HepG2 (cell line): Measurements from ENCODE around the gene IL12A. TPM values are rescaled to one million over a fixed set of nuclear protein-coding genes. Genes with fewer than 3 reads are reported as not detected.
A peak's percentile ranks its signal among the peaks of the same experiment; 100 is the strongest.

ENCODE experiments used
- ATAC-seq: fragments of 200-7000 bp; cut with Tn5 transposase; 3 replicates; pipeline ENCODE4 v1.9.1; 2020; ENCODE audit warnings: mild to moderate bottlenecking, moderate library complexity
- BruUV-seq: library from RNA; stranded (reverse); fragments of 400-500 nt; replicated peaks from 2 replicates; lab custom pipeline; 2021; lab: Mats Ljungman, UMichigan
- CTCF ChIA-PET: fragments of 300-600 bp; formaldehyde crosslinking; extraction: SDS; loops from one replicate; lab custom pipeline; 2021; ENCODE audit warnings: low total read pairs, inconsistent platforms, low intra/inter-chr PET ratio; lab: Yijun Ruan, JAX
- POLR2A ChIA-PET: fragments of 350-600 bp; sonication (Branson Sonifier 250); formaldehyde crosslinking; loops from one replicate; lab custom pipeline; 2020; ENCODE audit warnings: antibody characterized with exemption, inconsistent platforms; lab: Yijun Ruan, JAX
- DNase-seq: peaks from one replicate; pipeline ENCODE4 v3.0.0-alpha.2; 2015; ENCODE audit warnings: low spot score
- FAIRE-seq: peaks from 3 replicates; lab custom pipeline; 2011; peaks lifted over from hg19 to GRCh38; lab: Jason Lieb, UNC
- H2AFZ ChIP-seq: one replicate; pipeline ENCODE4 v1.6.1; 2011; ENCODE audit warnings: low read length, inconsistent platforms
- H3K27ac ChIP-seq: fragments of 300-600 bp; 3 replicates; pipeline ENCODE4 v1.8.0; 2011; ENCODE audit warnings: mixed run types, mild to moderate bottlenecking, mixed read lengths, low read length, inconsistent platforms; ENCODE audit not compliant: insufficient read depth; ENCODE audit errors: extremely low read length
- H3K27me3 ChIP-seq, 2 experiments: fragments of 200-600 bp in 1 of 2; 2 replicates in 1 of 2; 3 replicates in 1 of 2; pipeline versions ENCODE4 v1.6.0 to v1.8.0; 2011; ENCODE audit warnings: low read length in 2 of 2, mild to moderate bottlenecking in 2 of 2, moderate library complexity in 2 of 2, inconsistent platforms in 1 of 2; ENCODE audit not compliant: insufficient read depth in 2 of 2, control insufficient read depth in 1 of 2
- H3K36me3 ChIP-seq, 2 experiments: fragments of 200-600 bp in 1 of 2; replicated peaks in 1 of 2; 2 replicates in 1 of 2; 3 replicates in 1 of 2; pipeline versions ENCODE4 v1.5.1 to v1.8.0; 2011; ENCODE audit warnings: low read length in 2 of 2, inconsistent platforms in 1 of 2; ENCODE audit not compliant: insufficient read depth in 2 of 2, control insufficient read depth in 1 of 2
- H3K4me1 ChIP-seq: 2 replicates; pipeline ENCODE4 v1.5.1; 2012; ENCODE audit warnings: low read length, inconsistent platforms; ENCODE audit not compliant: insufficient read depth
- H3K4me2 ChIP-seq: 2 replicates; pipeline ENCODE4 v1.6.0; 2011; ENCODE audit warnings: low read depth, low read length, inconsistent platforms
- H3K4me3 ChIP-seq, 3 experiments: fragments of 200-600 bp in 1 of 3; sonication (generic), shearing (Covaris generic) in 1 of 3; replicated peaks in 1 of 3; 2 replicates each; pipeline ENCODE4 v1.5.1; 2011 to 2016; ENCODE audit warnings: low read length in 3 of 3, inconsistent platforms in 2 of 3, low read depth in 2 of 3, mild to moderate bottlenecking in 2 of 3, control low read depth in 1 of 3, mixed read lengths in 1 of 3; ENCODE audit not compliant: insufficient read depth in 1 of 3
- H3K79me2 ChIP-seq: one replicate; pipeline ENCODE4 v1.6.1; 2011; ENCODE audit warnings: low read length, inconsistent platforms; ENCODE audit not compliant: insufficient read depth
- H3K9ac ChIP-seq: 2 replicates; pipeline ENCODE4 v1.6.0; 2011; ENCODE audit warnings: mild to moderate bottlenecking, low read depth, low read length, inconsistent platforms; ENCODE audit not compliant: insufficient read depth
- H3K9me3 ChIP-seq: 2 replicates; pipeline ENCODE4 v1.5.1; 2012; ENCODE audit warnings: mild to moderate bottlenecking, low read length
- H4K20me1 ChIP-seq: 2 replicates; pipeline ENCODE4 v1.6.0; 2011; ENCODE audit warnings: inconsistent platforms, mild to moderate bottlenecking, low read length, moderate library complexity; ENCODE audit not compliant: insufficient read depth
- ARID3A ChIP-seq: IDR thresholded peaks from 2 replicates; pipeline ENCODE4 v1.6.1; 2012; ENCODE audit warnings: low read depth, low read length, improper control_type of control experiment
- CEBPB ChIP-seq: IDR thresholded peaks from 2 replicates; pipeline ENCODE4 v1.6.1; 2011; ENCODE audit warnings: low read depth, low read length, improper control_type of control experiment, borderline replicate concordance
- DPF2 ChIP-seq: sonication (generic); formaldehyde crosslinking; IDR thresholded peaks from 2 replicates; pipeline ENCODE4 v1.4.0; 2020; ENCODE audit warnings: mild to moderate bottlenecking, low read depth, missing genetic modification reagents, borderline replicate concordance
- NR2F6 ChIP-seq, 2 experiments: IDR thresholded peaks; 2 replicates each; pipeline ENCODE4 v1.6.1; 2016; ENCODE audit warnings: antibody characterized with exemption in 1 of 2, mild to moderate bottlenecking in 1 of 2
- RFXANK ChIP-seq: IDR thresholded peaks from 2 replicates; pipeline ENCODE4 v1.6.1; 2016
- RXRB ChIP-seq: IDR thresholded peaks from 2 replicates; pipeline ENCODE4 v1.6.1; 2016; ENCODE audit warnings: borderline replicate concordance, missing genetic modification reagents, missing compliant biosample characterization
- SMC3 ChIP-seq: IDR thresholded peaks from 2 replicates; pipeline ENCODE4 v1.6.1; 2011; ENCODE audit warnings: low read length, improper control_type of control experiment
- ZMYM4 ChIP-seq: sonication (generic); formaldehyde crosslinking; IDR thresholded peaks from 2 replicates; pipeline ENCODE4 v1.8.1; 2023; ENCODE audit warnings: mild to moderate bottlenecking, missing genetic modification reagents
- ZNF543 ChIP-seq: sonication (generic); formaldehyde crosslinking; IDR thresholded peaks from 2 replicates; pipeline ENCODE4 v1.4.0; 2020; ENCODE audit warnings: mild to moderate bottlenecking, missing genetic modification reagents
- ZNF552 ChIP-seq: sonication (generic); formaldehyde crosslinking; IDR thresholded peaks from 2 replicates; pipeline ENCODE4 v1.9.0; 2022; ENCODE audit warnings: missing genetic modification reagents, mild to moderate bottlenecking, borderline replicate concordance
- ZNF891 ChIP-seq: sonication (generic); formaldehyde crosslinking; IDR thresholded peaks from 2 replicates; pipeline ENCODE4 v1.5.0; 2020; ENCODE audit warnings: mild to moderate bottlenecking, missing genetic modification reagents
- WGBS: methylation state at CpG from one replicate; pipeline ENCODE4 v1.1.6; 2017; ENCODE audit warnings: low lambda C conversion rate; 5-methylcytosine and 5-hydroxymethylcytosine counted together
- in situ Hi-C: cut with HindIII; loops from 2 replicates; pipeline ENCODE4 v1.10.0; 2017; ENCODE audit warnings: low pct_unique_long_range_greater_than_20kb; ENCODE audit not compliant: extremely low pct_ligation_motif_present
- intact Hi-C: fragments of 100-400 bp; cut with micrococcal nuclease; formaldehyde crosslinking; loops from one replicate; pipeline ENCODE4 v1.10.0; 2022; ENCODE audit not compliant: unreplicated experiment
- polyA plus RNA-seq, 8 experiments: library from polyadenylated mRNA; depleted of rRNA in 3 of 8; stranded (reverse) in 7 of 8; unstranded in 1 of 8; fragments of >200 nt; fragmentation: Illumina TruSeq in 4 of 8; extraction: Trizol in 4 of 8; gene quantifications; 2 replicates each; pipeline versions ENCODE4 v1.2.1 to v1.2.3, GENCODE V29; 2011 to 2016; ENCODE audit warnings: low read depth in 4 of 8, missing spikeins in 1 of 8, mixed read lengths in 1 of 8; ENCODE audit not compliant: insufficient read depth in 1 of 8
- total RNA-seq, 5 experiments: library from RNA; depleted of rRNA; stranded (reverse); fragments of >200 nt; fragmentation: Illumina TruSeq; extraction: Trizol; gene quantifications; 2 replicates each; pipeline ENCODE4 v1.2.3, GENCODE V29; 2016; ENCODE audit warnings: low read depth in 1 of 5

IL12A gene
- total and polyA plus RNA-seq, 2 of the 13 experiments (the other 11 are each of a cell fraction or from before 2014, with no cell fraction given): 0.36 to 1.1 TPM

GRCh38 chr3:159989973-159990846 is 1.6 kb downstream of the IL12A start:
- Histone ChIP-seq H4K20me1 (no peaks in the 10 kb centered on the region), H3K4me3 (no peak overlapping the region), H3K79me2 (no peaks in the 10 kb centered on the region), H2AFZ (no peak overlapping the region), H3K36me3 (peaks cover 0 to 3% of the 10 kb centered on the region in 2 experiments; a peak in 1 of 5 replicates), H3K9me3 (no peaks in the 10 kb centered on the region), H3K4me1 (peaks cover 20% of the 10 kb centered on the region), H3K4me2 (no peak overlapping the region)
- WGBS: 87% methylated on average over 4 of the region's 5 CpGs
- peak; percentile 36 for ATAC-seq
- CTCF ChIA-PET: no interaction called here
- FAIRE-seq: no peak
- intact Hi-C loops: loop anchor here (5.0 kb wide), 1 partner anchor 63 kb away; no protein-coding TSS in a partner anchor
- BruUV-seq: no TSS peak
- TF ChIP-seq RXRB (no peak), DPF2 (CRISPR knock-in tag) (no peak), ZNF891 (CRISPR knock-in tag) (no peak), RFXANK (CRISPR knock-in tag) (no peak), SMC3 (no peak), NR2F6 (IDR thresholded peaks at IDR 0.05) (no peak), NR2F6 (CRISPR knock-in tag; IDR thresholded peaks at IDR 0.05) (no peak), ZMYM4 (no peak)
- TF ChIP-seq, all 625 proteins: peak for 0
- in situ Hi-C loops: loop anchor here (25.0 kb wide), 1 partner anchor 728 kb away; no protein-coding TSS in a partner anchor
- POLR2A ChIA-PET: interaction anchor here (1.0 to 2.0 kb wide), 2 partner anchors 12 to 61 kb away, joined by 4 to 6 read pairs; no protein-coding TSS in a partner anchor
- no peaks in the 10 kb centered on the region for H3K27me3 ChIP-seq
- no peak overlapping the region for H3K9ac ChIP-seq
- DNase-seq: no peak
- no peak overlapping the region for H3K27ac ChIP-seq

DNA sequence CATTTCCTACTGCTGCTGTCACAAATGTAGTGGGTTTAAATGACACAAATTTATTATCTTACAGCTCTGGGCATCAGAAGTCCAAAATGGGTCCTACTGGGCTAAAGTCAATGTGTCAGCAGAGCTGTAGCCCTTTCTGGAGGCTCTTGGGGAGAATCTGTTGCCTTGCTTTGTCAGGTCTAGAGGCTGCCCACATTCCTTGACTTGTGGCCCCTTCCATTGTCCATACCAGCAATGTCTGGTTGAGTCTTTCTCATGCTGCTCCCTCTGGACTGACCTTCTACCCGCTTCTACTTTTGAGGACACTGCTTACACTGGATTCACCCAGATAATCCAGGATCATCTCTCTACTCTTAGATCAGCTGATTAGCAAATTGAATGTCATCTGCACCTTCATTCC is 3.0 kb downstream of the IL12A start:
- 94% methylated on average over 1 of the region's 1 CpG for WGBS
- ATAC-seq (no peak), DNase-seq (no peak), FAIRE-seq (no peak)
- ChIA-PET POLR2A (no interaction called here), CTCF (no interaction called here)
- no peaks in the 10 kb centered on the region for H3K79me2 ChIP-seq
- no peaks in the 10 kb centered on the region for H3K27me3 ChIP-seq
- in situ Hi-C loops: loop anchor here (25.0 kb wide), 1 partner anchor 729 kb away; no protein-coding TSS in a partner anchor
- TF ChIP-seq ZNF552 (CRISPR knock-in tag): no peak
- TF ChIP-seq ZNF543: peak; percentile 99
- no peak for TF ChIP-seq ARID3A
- no peak for TF ChIP-seq CEBPB
- H3K9me3 ChIP-seq: no peaks in the 10 kb centered on the region
- H3K4me2 ChIP-seq: no peak overlapping the region
- peaks cover 20% of the 10 kb centered on the region for H3K4me1 ChIP-seq
- peaks cover 0 to 3% of the 10 kb centered on the region in 2 experiments; a peak in 1 of 5 replicates for H3K36me3 ChIP-seq
- H3K27ac ChIP-seq: no peak overlapping the region
- no peaks in the 10 kb centered on the region for H4K20me1 ChIP-seq
- no TSS peak for BruUV-seq
- H3K9ac ChIP-seq: no peak overlapping the region
- intact Hi-C loops: no loop called here
- H2AFZ ChIP-seq: no peak overlapping the region
- no peak overlapping the region for H3K4me3 ChIP-seq
